ENCODE results near the gene FAM193B. TPM values are rescaled to one million over a fixed set of nuclear protein-coding genes. Genes with fewer than 3 reads are reported as not detected.

Gene FAM193B
- total and polyA plus RNA-seq, 9 of the 15 experiments (the other 6 are each of a cell fraction or from before 2014, with no cell fraction given) = 4.4 to 76.4 (median 37.3) TPM

GRCh38 chr5:177500685-177501522, 53.5 kb downstream of the FAM193B start:
- H3K79me2 ChIP-seq (ENCODE audit: control insufficient read depth, insufficient read depth, low read length) = peaks cover 19% of the 10 kb centered on the region
- H3K9ac ChIP-seq (ENCODE audit: insufficient read depth in 1 of 2, low read depth in 2 of 2, low read length in 2 of 2) = peak overlapping the region in 1 of 2 experiments; percentile 77; a peak in 1 of 4 replicates
- peaks cover 25 to 75% of the 10 kb centered on the region in 2 experiments for H3K4me1 ChIP-seq (replicated peaks in 1 of 2; ENCODE audit: control insufficient read depth in 2 of 2, insufficient read depth in 2 of 2, low read length in 2 of 2)
- FAIRE-seq = peak; percentile 93
- no peaks in the 10 kb centered on the region; the same call in 1 of the 2 replicates for H4K20me1 ChIP-seq (replicated peaks; ENCODE audit: control insufficient read depth, insufficient read depth, low read length)
- peak; percentile 68 to 91 (median 75) for DNase-seq (ENCODE audit: extremely low read depth in 1 of 4, low spot score in 3 of 4)
- peak overlapping the region; percentile 50; the same call in 1 of the 2 replicates for H3K4me2 ChIP-seq (ENCODE audit: insufficient read depth, low read length)
- ChIA-PET POLR2A (interaction anchor here (0.7 to 2.1 kb wide), 5 partner anchors 8 to 99 kb away, joined by 3 to 5 read pairs (median 4); partner anchors contain the start of gene B4GALT7), CTCF (ENCODE audit: low intra/inter-chr PET ratio) (interaction anchor here (0.6 to 2.4 kb wide), 5 partner anchors 9 to 369 kb away, joined by 3 to 19 read pairs (median 3); no protein-coding TSS in a partner anchor)
- peak overlapping the region; percentile 71 for H2AFZ ChIP-seq (ENCODE audit: low read depth, low read length)
- BruUV-seq (replicated peaks) = no TSS peak
- intact Hi-C loops (cut with micrococcal nuclease) (loop anchor here (1.0 to 2.0 kb wide), 2 partner anchors 10 to 96 kb away; no protein-coding TSS in a partner anchor), in situ Hi-C loops (cut with MboI) (no loop called here)
- no peaks in the 10 kb centered on the region for H3K9me1 ChIP-seq (ENCODE audit: control insufficient read depth, insufficient read depth, low read length)
- ATAC-seq = peak; percentile 52
- no peak overlapping the region for H3K4me3 ChIP-seq
- WGBS (ENCODE audit: insufficient coverage, low coverage, missing lambda C conversion rate) = 14% methylated on average over 10 of the region's 10 CpGs
- peaks cover 9% of the 10 kb centered on the region; the same call in 2 of the 3 replicates for H3K36me3 ChIP-seq (ENCODE audit: control insufficient read depth, insufficient read depth, low read length)
- H3K27ac ChIP-seq (ENCODE audit: extremely low read depth, low read depth, low read length) = peak overlapping the region; percentile 24; the same call in 1 of the 3 replicates
- no peaks in the 10 kb centered on the region for H3K9me3 ChIP-seq (replicated peaks; ENCODE audit: control insufficient read depth, insufficient read depth, low read depth, low read length)
- H3K27me3 ChIP-seq (ENCODE audit: control insufficient read depth in 2 of 2, insufficient read depth in 2 of 2, low read length in 2 of 2) = no peaks in the 10 kb centered on the region
- no peak for TF ChIP-seq ZNF511 (CRISPR knock-in tag; IDR thresholded peaks at IDR 0.05)
- no peak for TF ChIP-seq SP2 (IDR thresholded peaks at IDR 0.05; ENCODE audit: extremely low read depth, low read depth, low read length, poor library complexity, severe bottlenecking)
- TF ChIP-seq L3MBTL2 (IDR thresholded peaks at IDR 0.05) = peak; percentile 27; the same call in 1 of the 2 replicates
- TF ChIP-seq FOS (IDR thresholded peaks at IDR 0.05; ENCODE audit: extremely low read depth, insufficient read length) = no peak
- no peak for TF ChIP-seq ZNF699 (CRISPR knock-in tag; IDR thresholded peaks at IDR 0.05; ENCODE audit: insufficient replicate concordance)
- TF ChIP-seq RCOR1 (IDR thresholded peaks at IDR 0.05; ENCODE audit: borderline replicate concordance in 1 of 2, low read depth in 2 of 2, low read length in 2 of 2) = peak in 1 of 2 experiments; percentile 10; a peak in 1 of 4 replicates
- no peak for TF ChIP-seq ATF1 (CRISPR knock-in tag; IDR thresholded peaks at IDR 0.05)
- peak; percentile 47; the same call in 1 of the 2 replicates for TF ChIP-seq ATF1 (tag; IDR thresholded peaks at IDR 0.05)
- TF ChIP-seq LCOR (CRISPR knock-in tag; IDR thresholded peaks at IDR 0.05) = 0 out of 2 replicates have a peak, but pooled peaks have one; percentile 19
- peak; percentile 25; the same call in 1 of the 2 replicates for TF ChIP-seq ATF7 (IDR thresholded peaks at IDR 0.05)
- peak in 1 of 2 experiments; percentile 71; a peak in 2 of 4 replicates for TF ChIP-seq MAZ (CRISPR knock-in tag; conservative IDR thresholded peaks at IDR 0.05 in 1 of 2, IDR thresholded peaks at IDR 0.05 in 1 of 2)
- TF ChIP-seq NFIC (IDR thresholded peaks at IDR 0.05) = peak; percentile 29
- peak; percentile 76 for TF ChIP-seq ESRRA (IDR thresholded peaks at IDR 0.05; ENCODE audit: borderline replicate concordance, low read depth)
- no peak for TF ChIP-seq KDM5B (IDR thresholded peaks at IDR 0.05; ENCODE audit: insufficient replicate concordance, low read depth, low read length)
- peak; percentile 88 for TF ChIP-seq SMC3 (conservative IDR thresholded peaks at IDR 0.05; ENCODE audit: insufficient read depth, low read depth, low read length)

Data from K562 (cell line).